Measurements from ENCODE around the gene CDKN2B-AS1. TPM values are rescaled to one million over a fixed set of nuclear protein-coding genes. Genes with fewer than 3 reads are reported as not detected.

CDKN2B-AS1 gene
- total RNA-seq, 6 experiments from 2014 or later = 0.61 to 1.5 (median 1.2) TPM

DNA sequence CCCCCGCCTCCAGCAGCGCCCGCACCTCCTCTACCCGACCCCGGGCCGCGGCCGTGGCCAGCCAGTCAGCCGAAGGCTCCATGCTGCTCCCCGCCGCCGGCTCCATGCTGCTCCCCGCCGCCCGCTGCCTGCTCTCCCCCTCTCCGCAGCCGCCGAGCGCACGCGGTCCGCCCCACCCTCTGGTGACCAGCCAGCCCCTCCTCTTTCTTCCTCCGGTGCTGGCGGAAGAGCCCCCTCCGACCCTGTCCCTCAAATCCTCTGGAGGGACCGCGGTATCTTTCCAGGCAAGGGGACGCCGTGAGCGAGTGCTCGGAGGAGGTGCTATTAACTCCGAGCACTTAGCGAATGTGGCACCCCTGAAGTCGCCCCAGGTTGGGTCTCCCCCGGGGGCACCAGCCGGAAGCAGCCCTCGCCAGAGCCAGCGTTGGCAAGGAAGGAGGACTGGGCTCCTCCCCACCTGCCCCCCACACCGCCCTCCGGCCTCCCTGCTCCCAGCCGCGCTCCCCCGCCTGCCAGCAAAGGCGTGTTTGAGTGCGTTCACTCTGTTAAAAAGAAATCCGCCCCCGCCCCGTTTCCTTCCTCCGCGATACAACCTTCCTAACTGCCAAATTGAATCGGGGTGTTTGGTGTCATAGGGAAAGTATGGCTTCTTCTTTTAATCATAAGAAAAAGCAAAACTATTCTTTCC, 19.7 kb upstream of the CDKN2B-AS1 start:
- Mint-ChIP-seq H3K9me3 (peaks cover 3% of the 10 kb centered on the region; the same call in 1 of the 2 replicates), H3K27me3 (ENCODE audit: insufficient read depth) (peaks cover 28% of the 10 kb centered on the region), H3K36me3 (ENCODE audit: low read depth) (peaks cover 21% of the 10 kb centered on the region), H3K4me1 (ENCODE audit: low read depth) (peaks cover 47% of the 10 kb centered on the region), H3K4me3 (peak overlapping the region; percentile 92), H3K27ac (peak overlapping the region; percentile 82)
- peak; percentile 44 for DNase-seq
- TF ChIP-seq, protein P1, sequence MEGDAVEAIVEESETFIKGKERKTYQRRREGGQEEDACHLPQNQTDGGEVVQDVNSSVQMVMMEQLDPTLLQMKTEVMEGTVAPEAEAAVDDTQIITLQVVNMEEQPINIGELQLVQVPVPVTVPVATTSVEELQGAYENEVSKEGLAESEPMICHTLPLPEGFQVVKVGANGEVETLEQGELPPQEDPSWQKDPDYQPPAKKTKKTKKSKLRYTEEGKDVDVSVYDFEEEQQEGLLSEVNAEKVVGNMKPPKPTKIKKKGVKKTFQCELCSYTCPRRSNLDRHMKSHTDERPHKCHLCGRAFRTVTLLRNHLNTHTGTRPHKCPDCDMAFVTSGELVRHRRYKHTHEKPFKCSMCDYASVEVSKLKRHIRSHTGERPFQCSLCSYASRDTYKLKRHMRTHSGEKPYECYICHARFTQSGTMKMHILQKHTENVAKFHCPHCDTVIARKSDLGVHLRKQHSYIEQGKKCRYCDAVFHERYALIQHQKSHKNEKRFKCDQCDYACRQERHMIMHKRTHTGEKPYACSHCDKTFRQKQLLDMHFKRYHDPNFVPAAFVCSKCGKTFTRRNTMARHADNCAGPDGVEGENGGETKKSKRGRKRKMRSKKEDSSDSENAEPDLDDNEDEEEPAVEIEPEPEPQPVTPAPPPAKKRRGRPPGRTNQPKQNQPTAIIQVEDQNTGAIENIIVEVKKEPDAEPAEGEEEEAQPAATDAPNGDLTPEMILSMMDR (IDR thresholded peaks at IDR 0.05) = no peak; the same call in 1 of the 2 replicates

DNA sequence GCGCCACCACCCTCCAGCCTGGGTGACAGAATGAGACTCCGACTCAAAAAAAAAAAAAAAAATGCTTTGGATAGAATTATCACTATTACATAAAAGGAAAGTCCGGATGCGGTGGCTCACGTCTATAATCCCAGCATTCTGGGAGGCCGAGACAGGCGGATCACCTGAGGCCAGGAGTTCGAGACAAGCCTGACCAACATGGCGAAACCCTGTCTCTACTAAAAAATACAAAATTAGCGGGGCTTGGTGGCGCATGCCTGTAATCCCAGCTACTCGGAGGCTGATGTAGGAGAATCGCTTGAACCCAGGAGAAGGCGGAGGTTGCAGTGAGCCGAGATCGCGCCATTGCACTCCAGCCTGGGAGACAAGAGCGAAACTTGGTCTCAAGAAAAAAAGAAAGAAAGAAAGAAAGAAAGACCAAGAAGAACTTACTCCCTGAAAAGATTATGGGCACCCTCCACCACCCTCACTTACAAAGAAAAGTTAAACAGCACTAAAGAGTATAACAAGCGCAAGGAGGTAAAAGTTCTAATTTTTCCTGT, 18.2 kb upstream of the CDKN2B-AS1 start:
- peaks cover 22% of the 10 kb centered on the region for H3K27me3 Mint-ChIP-seq (ENCODE audit: insufficient read depth)
- peaks cover 8% of the 10 kb centered on the region; the same call in 1 of the 2 replicates for H3K36me3 Mint-ChIP-seq (ENCODE audit: low read depth)
- H3K4me1 Mint-ChIP-seq (ENCODE audit: low read depth) = peaks cover 38% of the 10 kb centered on the region
- TF ChIP-seq, protein P1 (IDR thresholded peaks at IDR 0.05) = no peak
- peak overlapping the region; percentile 92 for H3K4me3 Mint-ChIP-seq
- H3K27ac Mint-ChIP-seq = peak overlapping the region; percentile 82
- no peak for DNase-seq
- H3K9me3 Mint-ChIP-seq = no peaks in the 10 kb centered on the region

DNA sequence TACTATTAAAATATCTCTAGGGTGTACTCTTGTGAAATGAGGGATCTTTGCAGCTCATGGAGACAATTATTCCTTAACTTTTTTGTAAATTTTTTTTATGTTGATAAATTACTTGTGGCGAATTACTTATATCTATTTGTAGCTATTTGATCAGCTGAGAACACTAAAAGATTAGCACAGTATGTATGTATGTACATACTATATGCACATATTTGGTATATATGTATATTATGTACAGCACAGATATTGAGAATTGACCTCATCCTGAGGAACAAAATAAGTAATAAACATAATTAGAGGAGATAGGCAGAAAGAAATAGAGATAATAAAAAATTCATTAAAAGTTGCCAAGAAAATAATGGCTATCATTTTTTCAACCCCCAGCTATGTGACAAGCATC, 12.2 kb upstream of the CDKN2B-AS1 start:
- H3K36me3 Mint-ChIP-seq (ENCODE audit: low read depth) = 0 out of 2 replicates have a peak, but pooled peaks cover 7% of the 10 kb centered on the region
- H3K4me1 Mint-ChIP-seq (ENCODE audit: low read depth) = peaks cover 28% of the 10 kb centered on the region
- no peak overlapping the region for H3K4me3 Mint-ChIP-seq
- no peak overlapping the region for H3K27ac Mint-ChIP-seq
- TF ChIP-seq, protein P1 (IDR thresholded peaks at IDR 0.05) = no peak
- no peaks in the 10 kb centered on the region for H3K9me3 Mint-ChIP-seq
- peaks cover 2% of the 10 kb centered on the region; the same call in 1 of the 2 replicates for H3K27me3 Mint-ChIP-seq (ENCODE audit: insufficient read depth)
- DNase-seq = no peak

DNA sequence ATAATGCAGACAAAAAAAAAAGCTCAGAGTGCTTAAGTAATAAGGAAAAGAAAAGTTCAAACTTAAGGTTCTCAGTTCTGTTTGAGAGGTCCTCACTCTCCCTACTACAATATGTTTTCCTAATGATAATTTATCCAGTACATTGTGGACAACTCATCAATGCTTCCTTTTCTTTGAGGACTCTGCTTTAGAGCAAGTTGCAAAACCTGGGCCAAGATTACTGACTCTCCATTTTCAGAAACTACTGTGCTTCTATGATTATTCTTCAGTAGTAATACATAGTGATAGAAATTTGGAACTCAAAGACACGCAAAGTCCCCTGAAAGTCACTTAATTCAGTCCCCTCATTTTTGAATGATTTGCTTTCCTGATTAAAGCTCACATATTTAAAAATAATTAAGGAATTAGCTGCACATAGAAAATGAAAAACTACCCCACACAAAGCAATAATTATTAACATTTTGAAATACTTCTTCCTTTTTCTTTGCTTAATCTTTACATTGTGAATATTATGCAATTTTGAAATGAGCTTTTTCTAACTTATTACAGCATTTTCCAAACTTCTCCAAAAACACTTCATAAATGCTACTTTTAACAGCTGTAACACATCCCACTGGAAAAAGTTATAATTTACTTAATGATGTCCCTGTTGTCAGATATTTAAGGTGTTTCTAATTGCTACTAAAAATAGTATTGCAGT, 11.6 kb upstream of the CDKN2B-AS1 start:
- peaks cover 34% of the 10 kb centered on the region for H3K4me1 Mint-ChIP-seq (ENCODE audit: low read depth)
- H3K36me3 Mint-ChIP-seq (ENCODE audit: low read depth) = 0 out of 2 replicates have a peak, but pooled peaks cover 7% of the 10 kb centered on the region
- peaks cover 2% of the 10 kb centered on the region; the same call in 1 of the 2 replicates for H3K27me3 Mint-ChIP-seq (ENCODE audit: insufficient read depth)
- no peak overlapping the region for H3K27ac Mint-ChIP-seq
- H3K4me3 Mint-ChIP-seq = no peak overlapping the region
- DNase-seq = no peak
- H3K9me3 Mint-ChIP-seq = no peaks in the 10 kb centered on the region
- TF ChIP-seq, protein P1 (IDR thresholded peaks at IDR 0.05) = no peak

DNA sequence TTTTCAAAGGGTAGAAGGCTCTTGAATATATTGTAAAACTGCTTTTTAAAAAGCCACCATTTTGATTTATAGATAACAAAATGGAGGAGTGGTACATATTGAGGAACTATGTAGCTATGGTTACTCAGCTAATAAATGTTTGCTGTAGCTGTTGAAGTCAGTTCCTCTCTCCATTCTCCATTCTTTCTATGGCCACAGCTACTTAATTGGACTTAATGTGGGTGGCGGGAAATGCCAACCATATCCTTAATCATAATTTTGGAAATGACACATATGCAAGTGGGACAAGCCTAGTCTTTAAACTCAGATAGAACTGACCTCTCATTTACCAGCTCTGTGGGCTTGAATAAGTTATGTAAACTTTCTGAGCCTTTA, 11.0 kb upstream of the CDKN2B-AS1 start:
- H3K4me3 Mint-ChIP-seq = no peak overlapping the region
- peaks cover 39% of the 10 kb centered on the region for H3K4me1 Mint-ChIP-seq (ENCODE audit: low read depth)
- no peak overlapping the region for H3K27ac Mint-ChIP-seq
- H3K9me3 Mint-ChIP-seq = no peaks in the 10 kb centered on the region
- TF ChIP-seq, protein P1 (IDR thresholded peaks at IDR 0.05) = no peak
- DNase-seq = no peak
- H3K36me3 Mint-ChIP-seq (ENCODE audit: low read depth) = 0 out of 2 replicates have a peak, but pooled peaks cover 7% of the 10 kb centered on the region
- peaks cover 2% of the 10 kb centered on the region; the same call in 1 of the 2 replicates for H3K27me3 Mint-ChIP-seq (ENCODE audit: insufficient read depth)

Data from HFFc6 (cell line).